Kidney (tissue), 14 donors: ENCODE data around the gene CDK3. TPM values are rescaled to one million over a fixed set of nuclear protein-coding genes. Genes with fewer than 3 reads are reported as not detected.
A peak's percentile ranks its signal among the peaks of the same experiment; 100 is the strongest.

Experiments
- DNase-seq, 5 donors: peaks; one replicate each; pipeline ENCODE4 v3.0.0-alpha.2; 2013 to 2020
- FAIRE-seq: peaks from 2 replicates; lab custom pipeline; 2012; peaks lifted over from hg19 to GRCh38; lab: Jason Lieb, UNC
- H3K27ac ChIP-seq, 2 donors: one replicate each; pipeline ENCODE4 v1.7.0; 2013; ENCODE audit warnings: low read depth in 2 of 2, low read length in 2 of 2, inconsistent platforms in 1 of 2
- H3K27me3 ChIP-seq: one replicate; pipeline ENCODE4 v1.7.1; 2013; ENCODE audit warnings: low read length, inconsistent platforms; ENCODE audit not compliant: control insufficient read depth, insufficient read depth
- H3K36me3 ChIP-seq, 3 donors: one replicate each; pipeline versions ENCODE4 v1.7.0 to v1.7.1; 2013; ENCODE audit warnings: low read length in 3 of 3, control low read depth in 1 of 3, inconsistent platforms in 1 of 3; ENCODE audit not compliant: insufficient read depth in 3 of 3, control insufficient read depth in 2 of 3
- H3K4me1 ChIP-seq, 3 donors: one replicate each; pipeline versions ENCODE4 v1.7.0 to v1.7.1; 2013; ENCODE audit warnings: low read length in 3 of 3, inconsistent platforms in 1 of 3, low read depth in 1 of 3; ENCODE audit not compliant: control insufficient read depth in 2 of 3, insufficient read depth in 2 of 3
- H3K4me3 ChIP-seq, 3 donors: one replicate each; pipeline versions ENCODE4 v1.7.0 to v1.8.1; 2013; ENCODE audit warnings: low read length in 3 of 3, control low read depth in 1 of 3, inconsistent platforms in 1 of 3
- H3K9ac ChIP-seq, 3 donors: one replicate each; pipeline versions ENCODE4 v1.7.0 to v1.7.1; 2013; ENCODE audit warnings: low read length in 3 of 3, control low read depth in 1 of 3, inconsistent platforms in 1 of 3
- H3K9me3 ChIP-seq, 3 donors: one replicate each; pipeline versions ENCODE4 v1.7.0 to v1.7.1; 2013; ENCODE audit warnings: low read length in 3 of 3, control low read depth in 1 of 3, inconsistent platforms in 1 of 3; ENCODE audit not compliant: control insufficient read depth in 2 of 3, insufficient read depth in 1 of 3
- CTCF ChIP-seq: IDR thresholded peaks from 3 replicates; pipeline ENCODE4 v1.5.1; 2012; ENCODE audit warnings: mild to moderate bottlenecking, moderate library complexity, borderline replicate concordance; ENCODE audit not compliant: insufficient read depth; ENCODE audit errors: extremely low read depth
- intact Hi-C: fragments of 100-400 bp; cut with DNase I; formaldehyde crosslinking; loops from one replicate; pipeline ENCODE4 v1.11.1; 2022
- polyA plus RNA-seq: library from polyadenylated mRNA; stranded (reverse); fragments of 350-450 nt; fragmentation: Illumina TruSeq; extraction: RNeasy Lipid Tissue Mini Kit (QIAGEN cat#74804); gene quantifications from one replicate; pipeline ENCODE4 v1.2.3, GENCODE V29; 2014; ENCODE audit warnings: low read depth, low replicate concordance; ENCODE audit not compliant: insufficient read depth
- total RNA-seq: library from RNA; stranded (reverse); fragmentation: NEBNext Ultra II Directional; extraction: Animal tissue kit (Norgen Biotek cat#: 25700); gene quantifications from one replicate; pipeline ENCODE4 v1.2.1, GENCODE V29; 2021
- donor health status: control.
- donor health status: control.
- donor health status: control.
- donor health status: control.
- donor health status: control.
- donor health status: DM: yes; HTN: yes; CAD: no.
- donor health status: Normal renal cell carcinoma (clear cell type).

The CDK3 gene
- total and polyA plus RNA-seq, 2 donors from 2014 or later = 7.1 to 7.4 TPM

- H3K4me1 ChIP-seq = no peaks in the 10 kb centered on the region
- no peak overlapping the region for H3K9ac ChIP-seq
- no peaks in the 10 kb centered on the region for H3K27me3 ChIP-seq
- peak in 1 of 5 donors; percentile 51 for DNase-seq
- intact Hi-C loops = loop anchor here (10.0 kb wide), 1 partner anchor 95 kb away; no protein-coding TSS in a partner anchor
- H3K27ac ChIP-seq = no peak overlapping the region
- no peak for FAIRE-seq
- no peaks in the 10 kb centered on the region for H3K9me3 ChIP-seq
- H3K36me3 ChIP-seq = peaks cover 0 to 7% (median 6%) of the 10 kb centered on the region in 3 donors
- TF ChIP-seq CTCF = no peak
- H3K4me3 ChIP-seq = no peak overlapping the region
These were observed 8.8 kb downstream of the CDK3 start for GRCh38 chr17:76009447-76009846.

- H3K4me1 ChIP-seq = no peaks in the 10 kb centered on the region
- FAIRE-seq = no peak
These were observed 9.5 kb downstream of the CDK3 start for GRCh38 chr17:76009969-76010661.

GRCh38 chr17:76011951-76012350 is 11.3 kb downstream of the CDK3 start:
- no peak overlapping the region for H3K9ac ChIP-seq
- no peaks in the 10 kb centered on the region for H3K4me1 ChIP-seq
- H3K9me3 ChIP-seq = no peaks in the 10 kb centered on the region
- intact Hi-C loops = loop anchor here (10.0 kb wide), 1 partner anchor 273 kb away; no protein-coding TSS in a partner anchor
- no peak overlapping the region for H3K4me3 ChIP-seq
- H3K27ac ChIP-seq = no peak overlapping the region
- no peaks in the 10 kb centered on the region for H3K27me3 ChIP-seq
- H3K36me3 ChIP-seq = peaks cover 0 to 7% (median 6%) of the 10 kb centered on the region in 3 donors
- no peak for TF ChIP-seq CTCF
- DNase-seq (no peak), FAIRE-seq (no peak)

More at GRCh38 chr17:76009969-76010661, 9.5 kb downstream of the CDK3 start:
- Histone ChIP-seq H3K9me3 (no peaks in the 10 kb centered on the region), H3K36me3 (peaks cover 0 to 7% (median 6%) of the 10 kb centered on the region in 3 donors), H3K27ac (no peak overlapping the region), H3K9ac (no peak overlapping the region), H3K27me3 (no peaks in the 10 kb centered on the region), H3K4me3 (no peak overlapping the region)
- no peak for TF ChIP-seq CTCF
- DNase-seq = peak in 1 of 5 donors; percentile 64
- intact Hi-C loops = loop anchor here (10.0 kb wide), 2 partner anchors 95 to 275 kb away; no protein-coding TSS in a partner anchor
